GM19463 (cell line): ENCODE results near the gene FTH1.

ENCODE experiments used
- ATAC-seq: cut with Tn5 transposase; IDR thresholded peaks from one replicate; pipeline ENCODE4 v1.9.1; 2021; ENCODE audit warnings: mild to moderate bottlenecking, moderate library complexity; ENCODE audit not compliant: unreplicated experiment

FTH1 gene

GRCh38 chr11:61949169-61950034, 18.0 kb downstream of the FTH1 start:
- no peak for ATAC-seq

- no peak for ATAC-seq
Observed at GRCh38 chr11:61948505-61948904, 18.9 kb downstream of the FTH1 start.

- ATAC-seq = no peak
Observed at GRCh38 chr11:61947486-61948210, 19.8 kb downstream of the FTH1 start.

DNA sequence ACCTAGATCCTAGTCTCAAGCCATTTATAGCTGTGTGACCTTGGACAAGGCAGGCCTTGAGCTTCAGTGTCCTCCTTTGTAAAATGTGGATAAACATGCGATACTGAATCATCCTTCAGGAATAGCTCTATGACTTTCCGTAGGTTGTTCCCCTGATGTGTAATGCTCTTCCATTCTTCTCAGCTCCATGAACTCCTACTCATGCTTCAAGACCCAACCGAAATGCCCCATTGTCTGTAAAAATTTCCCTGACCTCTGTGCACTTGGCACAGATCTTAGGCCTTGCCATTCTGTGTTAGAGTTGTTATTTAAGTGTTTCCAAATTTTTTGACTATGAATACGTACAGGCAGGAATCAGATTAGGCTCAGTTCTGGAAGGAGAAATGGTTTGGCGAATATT, 20.5 kb downstream of the FTH1 start:
- ATAC-seq = no peak

GRCh38 chr11:61945191-61945590, 22.2 kb downstream of the FTH1 start:
- no peak for ATAC-seq

DNA sequence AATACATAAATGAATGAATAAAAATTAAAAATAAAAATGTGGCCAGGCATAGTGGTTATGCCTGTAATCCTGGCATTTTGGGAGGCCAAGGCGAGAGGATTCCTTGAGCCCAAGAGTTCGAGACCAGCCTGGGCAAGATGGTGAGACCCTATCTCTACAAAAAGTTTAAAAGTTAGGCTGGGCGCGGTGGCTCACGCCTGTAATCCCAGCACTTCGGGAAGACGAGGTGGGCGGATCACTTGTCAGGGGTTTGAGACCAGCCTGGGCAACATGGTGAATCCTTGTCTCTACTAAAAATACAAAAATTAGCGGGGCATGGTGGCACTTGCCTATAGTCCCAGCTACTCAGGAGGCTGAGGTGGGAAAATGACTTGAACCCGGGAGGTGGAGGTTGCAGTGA, 27.0 kb downstream of the FTH1 start:
- ATAC-seq = no peak

GRCh38 chr11:61935861-61936260, 31.6 kb downstream of the FTH1 start:
- no peak for ATAC-seq

DNA sequence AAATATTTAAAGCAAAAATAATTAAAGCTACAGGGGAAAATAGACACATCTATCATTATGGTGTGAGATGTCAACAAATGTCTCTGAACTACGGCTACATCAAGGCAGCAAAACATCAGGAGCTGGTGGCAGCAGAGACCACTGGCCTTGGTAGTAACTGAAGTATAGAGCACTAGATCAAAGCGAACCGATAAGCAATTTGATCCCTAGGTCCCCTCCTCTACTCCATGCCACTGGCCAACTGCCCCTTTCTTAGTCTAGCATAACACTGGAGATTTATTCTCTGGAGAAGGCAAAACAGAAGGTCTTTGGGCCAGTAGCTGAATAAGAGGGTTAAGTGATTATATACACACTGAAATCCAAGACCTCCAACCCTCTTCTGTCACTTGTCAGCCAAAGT, 36.5 kb downstream of the FTH1 start:
- ATAC-seq = no peak

DNA sequence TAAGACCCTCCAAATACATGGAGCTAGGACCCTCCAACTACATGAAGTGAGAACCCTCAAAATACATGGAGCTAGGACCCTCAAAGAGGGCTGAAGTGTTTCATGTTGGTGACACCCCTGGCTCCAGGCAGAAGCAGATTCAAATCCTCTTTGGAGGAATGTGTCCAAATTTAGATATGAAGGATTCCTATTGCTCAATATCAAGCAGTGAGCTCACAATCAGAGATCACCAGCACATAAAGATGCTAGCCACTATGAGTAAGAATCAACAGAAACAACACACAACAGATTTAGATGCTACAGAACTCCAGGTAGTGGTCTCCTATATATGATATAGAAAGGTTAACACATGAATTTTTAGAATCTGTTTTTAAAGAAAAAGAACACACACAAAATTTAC, 38.8 kb downstream of the FTH1 start:
- no peak for ATAC-seq

DNA sequence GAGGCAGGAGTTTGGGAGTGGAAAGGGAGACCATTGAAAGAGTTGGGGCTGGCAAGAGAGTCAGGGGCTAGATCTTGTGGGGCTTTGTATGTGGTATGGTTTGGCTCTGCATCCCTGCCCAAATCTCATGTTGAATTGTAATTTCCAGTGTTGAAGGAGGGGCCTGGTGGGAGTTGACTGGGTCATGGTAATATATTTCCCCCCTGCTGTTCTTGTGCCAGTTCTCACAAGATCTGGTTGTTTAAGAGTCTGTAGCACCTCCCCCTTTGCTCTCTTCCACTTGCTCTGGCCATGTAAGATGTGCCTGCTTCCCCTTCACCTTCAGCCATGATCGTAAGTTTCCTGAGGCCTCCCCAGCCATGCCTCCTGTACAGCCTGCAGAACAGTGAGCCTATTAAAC, 39.9 kb downstream of the FTH1 start:
- ATAC-seq = no peak

DNA sequence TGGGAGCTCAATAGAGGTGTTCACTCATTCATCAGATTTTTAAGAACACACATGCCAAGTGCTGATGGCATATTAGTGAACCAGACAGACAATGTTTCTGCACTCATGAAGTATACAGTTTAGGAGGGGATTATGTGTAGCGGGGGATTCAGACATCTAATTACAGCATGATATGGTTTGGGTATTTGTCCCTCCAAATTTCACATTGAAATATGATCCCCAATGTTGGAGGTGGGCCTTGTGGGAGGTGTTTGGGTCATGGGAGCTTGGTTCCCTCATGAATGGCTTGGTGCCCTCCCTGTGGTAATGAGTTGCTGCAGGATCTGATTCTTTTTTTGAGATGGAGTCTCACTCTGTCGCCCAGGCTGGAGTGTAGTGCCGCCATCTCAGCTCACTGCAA, 41.2 kb downstream of the FTH1 start:
- no peak for ATAC-seq

DNA sequence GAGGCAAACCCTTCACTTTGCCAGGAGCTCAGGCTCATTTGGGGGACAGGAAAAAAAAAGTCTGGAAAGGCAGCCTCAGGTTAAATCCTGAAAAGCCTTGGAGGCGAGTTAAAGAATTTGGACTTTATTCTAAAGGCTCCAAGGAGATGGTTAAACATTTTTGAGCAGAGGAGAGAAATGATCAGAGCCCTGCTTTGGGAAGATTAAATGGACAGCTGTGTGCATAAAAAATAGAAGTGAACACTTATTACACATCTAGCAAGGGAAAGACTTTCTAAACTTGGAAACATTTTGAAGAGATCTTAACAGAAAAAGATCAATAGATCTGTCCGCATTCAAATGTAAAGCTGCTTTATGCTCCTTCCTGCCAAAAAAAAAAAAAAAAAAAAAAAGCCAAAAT, 41.7 kb downstream of the FTH1 start:
- no peak for ATAC-seq

DNA sequence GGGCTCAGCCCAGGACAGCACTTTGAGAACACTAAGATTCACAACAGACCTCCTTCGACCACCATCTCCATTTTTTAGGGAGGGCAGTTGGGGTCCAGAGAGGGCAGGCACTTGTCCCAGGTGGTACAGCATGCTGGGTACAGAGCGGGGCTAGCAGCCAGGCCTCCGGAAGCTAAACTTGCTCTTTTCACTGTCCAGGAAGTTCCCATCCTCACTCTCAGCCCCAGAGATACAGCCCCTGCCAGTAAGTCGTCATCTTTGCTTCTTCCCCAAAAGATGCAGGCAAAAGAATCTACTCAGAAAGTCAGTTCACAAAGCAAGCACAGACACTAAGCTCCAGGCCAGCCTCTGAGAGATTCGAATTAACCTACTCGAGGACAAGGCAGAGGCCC, 43.4 kb downstream of the FTH1 start:
- no peak for ATAC-seq

- ATAC-seq = no peak
Observed at GRCh38 chr11:61923166-61924063, 44.0 kb downstream of the FTH1 start.

- no peak for ATAC-seq
Observed at GRCh38 chr11:61922539-61922938, 44.9 kb downstream of the FTH1 start.

DNA sequence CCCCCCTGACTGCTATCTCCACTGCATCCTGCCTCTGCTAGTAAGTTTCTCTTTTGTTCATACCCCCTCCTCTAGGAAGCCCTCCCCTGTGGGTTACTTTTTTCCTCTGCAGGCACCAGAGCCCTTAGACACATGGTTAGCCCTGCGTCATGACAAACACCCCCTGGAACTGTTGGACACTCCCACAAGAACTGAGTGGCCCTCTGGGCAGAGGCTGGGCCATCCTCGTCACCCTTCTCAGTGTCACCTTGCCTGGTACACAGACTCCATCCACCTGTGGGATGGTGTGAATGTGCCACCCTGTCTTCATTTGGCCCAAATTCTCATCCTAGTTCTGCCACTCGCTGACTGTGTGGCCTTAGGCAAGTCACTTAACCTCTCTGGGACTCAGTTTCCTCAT, 46.0 kb downstream of the FTH1 start:
- ATAC-seq = no peak

DNA sequence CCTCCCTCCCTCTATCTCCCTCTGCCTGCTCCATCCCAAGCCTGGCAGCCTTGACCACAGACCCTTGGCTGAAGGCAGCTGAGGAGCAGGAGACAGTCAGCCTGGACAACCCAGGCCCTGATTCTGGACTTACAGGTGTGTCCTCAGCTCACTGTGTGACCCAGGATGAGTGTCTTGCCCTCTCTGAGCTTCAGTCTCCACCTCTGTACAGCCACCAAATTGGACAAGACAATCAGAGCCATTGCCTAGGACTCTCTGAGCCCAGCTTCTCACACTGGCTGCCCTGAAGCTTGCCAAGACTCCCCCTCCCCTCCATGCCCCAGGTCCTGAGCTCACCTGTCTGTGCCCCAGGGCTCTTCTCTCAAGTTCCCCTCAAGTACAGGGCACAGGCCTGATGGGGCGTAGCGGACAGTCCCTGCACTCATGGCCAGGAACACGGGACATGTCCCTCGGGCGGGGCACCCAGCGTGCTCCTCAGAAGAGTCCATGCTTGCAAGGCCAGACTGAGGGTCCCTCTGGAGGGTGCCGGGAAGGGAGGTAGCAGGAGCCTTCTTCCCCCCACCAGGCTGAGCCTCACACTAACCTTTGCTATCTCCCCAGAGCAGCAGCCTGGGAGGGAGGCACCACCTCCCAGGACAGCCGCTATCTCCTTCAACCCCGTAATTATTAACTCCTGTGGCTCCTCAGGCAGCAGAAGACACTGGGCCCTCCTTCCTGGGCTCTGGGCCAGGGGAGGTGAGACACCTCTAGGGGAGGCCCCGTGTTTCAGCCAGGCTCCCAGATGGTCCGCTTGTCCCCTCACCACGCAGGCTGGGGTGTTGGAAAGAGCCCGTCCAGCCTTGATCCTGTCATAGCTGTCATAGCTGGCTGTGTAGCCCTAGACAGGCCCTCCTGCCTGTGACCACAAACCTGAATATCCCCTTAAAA, 47.5 kb downstream of the FTH1 start:
- no peak for ATAC-seq

GRCh38 chr11:61918938-61919704, 48.3 kb downstream of the FTH1 start:
- no peak for ATAC-seq

GRCh38 chr11:61918251-61918937, 49.0 kb downstream of the FTH1 start:
- no peak for ATAC-seq
